Prostate gland (tissue), 2 donors: ENCODE measurements around the gene COPS7A.

ENCODE experiments used
- CTCF ChIP-seq, 4 experiments: fragments of 200-600 bp in 2 of 4; fragments of 450-650 bp in 2 of 4; sonication (generic) in 2 of 4; IDR thresholded peaks; 1 replicate in 3 of 4; 2 replicates in 1 of 4; pipeline ENCODE4 v1.5.1; 2016 to 2019; ENCODE audit warnings: antibody characterized with exemption in 4 of 4, mild to moderate bottlenecking in 2 of 4, moderate library complexity in 2 of 4
- POLR2A ChIP-seq: fragments of 450-650 bp; IDR thresholded peaks from one replicate; pipeline ENCODE4 v1.6.1; 2016; ENCODE audit warnings: antibody characterized with exemption, mild to moderate bottlenecking
- POLR2AphosphoS5 ChIP-seq: sonication (generic); formaldehyde crosslinking; IDR thresholded peaks from one replicate; pipeline ENCODE4 v1.6.1; 2017; ENCODE audit warnings: antibody characterized with exemption

GRCh38 chr12:6773590-6774351 lies 49.9 kb downstream of the COPS7A start:
- no peak for TF ChIP-seq CTCF (IDR thresholded peaks at IDR 0.05)
- no peak for TF ChIP-seq POLR2A
- TF ChIP-seq POLR2AphosphoS5: no peak
